ENCODE data around the gene SLC25A26.
"Not testable (repeated sequence)": the region's sequence is repeated elsewhere in the genome, so short reads cannot be mapped to it uniquely, and the experiment has no call there.

Gene SLC25A26

GRCh38 chr3:66224220-66224619 is 3.4 kb downstream of the SLC25A26 start:
- DNase-seq (ENCODE audit: extremely low spot score, insufficient read length, low read depth): no peak
- FAIRE-seq: no peak

- not testable (repeated sequence) for DNase-seq (ENCODE audit: extremely low spot score, insufficient read length, low read depth); FAIRE-seq
Measured at GRCh38 chr3:66226093-66226492, 5.3 kb downstream of the SLC25A26 start.

- peak; percentile 29 for FAIRE-seq
- no peak for DNase-seq (ENCODE audit: extremely low spot score, insufficient read length, low read depth)
Measured at GRCh38 chr3:66227051-66227450, 6.2 kb downstream of the SLC25A26 start.

- DNase-seq (ENCODE audit: extremely low spot score, insufficient read length, low read depth) (no peak), FAIRE-seq (no peak)
Measured at GRCh38 chr3:66227915-66228314, 7.1 kb downstream of the SLC25A26 start.

- DNase-seq (ENCODE audit: extremely low spot score, insufficient read length, low read depth) (no peak), FAIRE-seq (no peak)
Measured at GRCh38 chr3:66228707-66229106, 7.9 kb downstream of the SLC25A26 start.

GRCh38 chr3:66229931-66230330 is 9.1 kb downstream of the SLC25A26 start:
- DNase-seq (ENCODE audit: extremely low spot score, insufficient read length, low read depth) (no peak), FAIRE-seq (no peak)

- no peak for FAIRE-seq
Measured at GRCh38 chr3:66233033-66233432, 12.2 kb downstream of the SLC25A26 start.

GRCh38 chr3:66236281-66236680 is 15.5 kb downstream of the SLC25A26 start:
- DNase-seq (ENCODE audit: extremely low spot score, insufficient read length, low read depth) (no peak), FAIRE-seq (no peak)

More at GRCh38 chr3:66233033-66233432, 12.2 kb downstream of the SLC25A26 start:
- DNase-seq (ENCODE audit: extremely low spot score, insufficient read length, low read depth): no peak

- DNase-seq (ENCODE audit: extremely low spot score, insufficient read length, low read depth): no peak
- FAIRE-seq: no peak
Measured at GRCh38 chr3:66237552-66237951, 16.8 kb downstream of the SLC25A26 start.

GRCh38 chr3:66239513-66240123 is 18.8 kb downstream of the SLC25A26 start:
- FAIRE-seq: peak; percentile 39
- DNase-seq (ENCODE audit: extremely low spot score, insufficient read length, low read depth): no peak

GRCh38 chr3:66241466-66241865 is 20.7 kb downstream of the SLC25A26 start:
- DNase-seq (ENCODE audit: extremely low spot score, insufficient read length, low read depth) (no peak), FAIRE-seq (no peak)

- FAIRE-seq: no peak
- DNase-seq (ENCODE audit: extremely low spot score, insufficient read length, low read depth): no peak
Measured at GRCh38 chr3:66242788-66243464, 22.1 kb downstream of the SLC25A26 start.

- FAIRE-seq: no peak
- DNase-seq (ENCODE audit: extremely low spot score, insufficient read length, low read depth): no peak
Measured at GRCh38 chr3:66248641-66249040, 27.8 kb downstream of the SLC25A26 start.

GRCh38 chr3:66253790-66254620 is 33.2 kb downstream of the SLC25A26 start:
- FAIRE-seq: peak; percentile 84
- DNase-seq (ENCODE audit: extremely low spot score, insufficient read length, low read depth): no peak

GRCh38 chr3:66255865-66256264 is 35.1 kb downstream of the SLC25A26 start:
- DNase-seq (ENCODE audit: extremely low spot score, insufficient read length, low read depth): no peak
- FAIRE-seq: no peak

- FAIRE-seq (no peak), DNase-seq (ENCODE audit: extremely low spot score, insufficient read length, low read depth) (no peak)
Measured at GRCh38 chr3:66256806-66257205, 36.0 kb downstream of the SLC25A26 start.

- DNase-seq (ENCODE audit: extremely low spot score, insufficient read length, low read depth) (no peak), FAIRE-seq (no peak)
Measured at GRCh38 chr3:66259566-66260255, 38.9 kb downstream of the SLC25A26 start.

GRCh38 chr3:66260431-66260830 is 39.6 kb downstream of the SLC25A26 start:
- DNase-seq (ENCODE audit: extremely low spot score, insufficient read length, low read depth) (no peak), FAIRE-seq (no peak)

- DNase-seq (ENCODE audit: extremely low spot score, insufficient read length, low read depth): no peak
- no peak for FAIRE-seq
Measured at GRCh38 chr3:66261355-66261754, 40.6 kb downstream of the SLC25A26 start.

- FAIRE-seq: no peak
- no peak for DNase-seq (ENCODE audit: extremely low spot score, insufficient read length, low read depth)
Measured at GRCh38 chr3:66265649-66266048, 44.8 kb downstream of the SLC25A26 start.

All from GM18507 (cell line).